ENCODE results near the gene TACR1. TPM values are rescaled to one million over a fixed set of nuclear protein-coding genes. Genes with fewer than 3 reads are reported as not detected.

TACR1 gene
- total and polyA plus RNA-seq, 2 of the 8 experiments (the other 6 are each of a cell fraction or from before 2014, with no cell fraction given) = 0.09 to 0.37 TPM

- TF ChIP-seq CHD7 (IDR thresholded peaks at IDR 0.05; ENCODE audit: insufficient replicate concordance, low read length) = no peak
- TF ChIP-seq MAFK (IDR thresholded peaks at IDR 0.05; ENCODE audit: low read depth, low read length) = no peak
- no peak for TF ChIP-seq EZH2 (IDR thresholded peaks at IDR 0.05; ENCODE audit: low read depth, low read length, severe bottlenecking)
- no peak for TF ChIP-seq BACH1 (IDR thresholded peaks at IDR 0.05; ENCODE audit: low read length)
- TF ChIP-seq CREB1 (IDR thresholded peaks at IDR 0.05) = no peak
- no peak for TF ChIP-seq ASH2L (IDR thresholded peaks at IDR 0.05; ENCODE audit: low read length)
These were observed 131.8 kb downstream of the TACR1 start (continued) for GRCh38 chr2:75067506-75067905.

Data from H1 (cell line).